Measurements from ENCODE around the gene ETV1.
"Not testable (repeated sequence)": the region's sequence is repeated elsewhere in the genome, so short reads cannot be mapped to it uniquely, and the experiment has no call there.

The ETV1 gene

GRCh38 chr7:13920053-13920697, 69.3 kb downstream of the ETV1 start:
- DNase-seq: peak; percentile 89

- DNase-seq: not testable (repeated sequence)
These were observed 71.1 kb downstream of the ETV1 start for GRCh38 chr7:13918333-13918732.

GRCh38 chr7:13917103-13917502, 72.4 kb downstream of the ETV1 start:
- not testable (repeated sequence) for DNase-seq

- no peak for DNase-seq
These were observed 73.6 kb downstream of the ETV1 start for GRCh38 chr7:13915891-13916290.

- DNase-seq: no peak
These were observed 76.7 kb downstream of the ETV1 start for GRCh38 chr7:13912715-13913278.

GRCh38 chr7:13911909-13912308, 77.6 kb downstream of the ETV1 start:
- no peak for DNase-seq

GRCh38 chr7:13910805-13911551, 78.5 kb downstream of the ETV1 start:
- DNase-seq: no peak

GRCh38 chr7:13908667-13909397, 80.6 kb downstream of the ETV1 start:
- DNase-seq: no peak

- DNase-seq: no peak
These were observed 81.6 kb downstream of the ETV1 start for GRCh38 chr7:13907831-13908230.

GRCh38 chr7:13904689-13905088, 84.8 kb downstream of the ETV1 start:
- DNase-seq: no peak

GRCh38 chr7:13904007-13904406, 85.5 kb downstream of the ETV1 start:
- DNase-seq: no peak

GRCh38 chr7:13901577-13901976, 87.9 kb downstream of the ETV1 start:
- no peak for DNase-seq

GRCh38 chr7:13898957-13899670, 90.4 kb downstream of the ETV1 start:
- no peak for DNase-seq

GRCh38 chr7:13897819-13898218, 91.6 kb downstream of the ETV1 start:
- DNase-seq: no peak

GRCh38 chr7:13894954-13895353, 94.5 kb downstream of the ETV1 start:
- DNase-seq: no peak

- no peak for DNase-seq
These were observed 95.1 kb downstream of the ETV1 start for GRCh38 chr7:13894377-13894776.

GRCh38 chr7:13890793-13891192, 98.7 kb downstream of the ETV1 start:
- DNase-seq: no peak

- DNase-seq: no peak
These were observed 103.1 kb downstream of the ETV1 start for GRCh38 chr7:13886356-13886755.

GRCh38 chr7:13882051-13882450, 107.4 kb downstream of the ETV1 start:
- no peak for DNase-seq

- no peak for DNase-seq
These were observed 108.7 kb downstream of the ETV1 start for GRCh38 chr7:13880789-13881188.

GRCh38 chr7:13879994-13880686, 109.3 kb downstream of the ETV1 start:
- DNase-seq: no peak

GRCh38 chr7:13879143-13879542, 110.3 kb downstream of the ETV1 start:
- DNase-seq: no peak

Measured in NCI-H446 (cell line).